ENCODE results near the gene PLA2G6.

PLA2G6 gene

DNA sequence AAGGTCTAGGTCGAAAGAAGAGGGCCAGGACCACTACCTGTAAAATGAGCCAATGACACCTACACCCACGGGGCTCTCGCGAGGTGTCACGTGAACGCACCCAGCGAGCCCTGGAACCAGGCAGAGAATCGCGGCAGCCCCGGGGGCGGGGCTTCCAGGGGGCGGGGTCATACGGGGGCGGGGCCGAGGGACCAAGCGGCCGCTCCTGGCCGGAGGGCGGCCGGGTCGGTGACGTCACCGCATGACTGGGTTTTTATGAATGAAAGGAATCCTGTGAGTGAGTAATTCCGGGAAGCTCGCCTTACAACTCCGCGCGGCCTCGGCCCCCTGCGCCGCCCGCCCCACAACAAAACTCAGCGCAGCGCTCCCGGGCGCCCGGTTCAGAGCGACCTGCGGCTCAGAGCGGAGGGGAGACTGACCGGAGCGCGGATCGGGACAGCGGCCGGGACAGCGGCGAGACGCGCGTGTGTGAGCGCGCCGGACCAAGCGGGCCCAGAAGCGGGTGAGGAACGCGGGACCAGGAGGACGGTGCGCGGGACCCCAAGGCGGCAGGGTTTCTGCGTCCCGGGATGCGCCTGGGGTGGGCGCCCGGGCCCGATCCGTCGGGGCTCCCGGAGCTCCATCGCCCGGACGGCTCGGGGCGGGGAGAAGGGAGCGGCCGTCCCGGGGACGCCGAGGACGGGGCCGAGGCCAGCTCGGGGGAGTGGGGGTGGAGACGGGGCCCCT lies 20.2 kb upstream of the PLA2G6 start, which contains the start of gene MAFF (continued):
- TF ChIP-seq, protein P1, sequence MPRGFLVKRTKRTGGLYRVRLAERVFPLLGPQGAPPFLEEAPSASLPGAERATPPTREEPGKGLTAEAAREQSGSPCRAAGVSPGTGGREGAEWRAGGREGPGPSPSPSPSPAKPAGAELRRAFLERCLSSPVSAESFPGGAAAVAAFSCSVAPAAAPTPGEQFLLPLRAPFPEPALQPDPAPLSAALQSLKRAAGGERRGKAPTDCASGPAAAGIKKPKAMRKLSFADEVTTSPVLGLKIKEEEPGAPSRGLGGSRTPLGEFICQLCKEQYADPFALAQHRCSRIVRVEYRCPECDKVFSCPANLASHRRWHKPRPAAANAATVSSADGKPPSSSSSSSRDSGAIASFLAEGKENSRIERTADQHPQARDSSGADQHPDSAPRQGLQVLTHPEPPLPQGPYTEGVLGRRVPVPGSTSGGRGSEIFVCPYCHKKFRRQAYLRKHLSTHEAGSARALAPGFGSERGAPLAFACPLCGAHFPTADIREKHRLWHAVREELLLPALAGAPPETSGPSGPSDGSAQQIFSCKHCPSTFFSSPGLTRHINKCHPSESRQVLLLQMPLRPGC (tag by site-specific recombination; IDR thresholded peaks at IDR 0.05), result peak; percentile 81
- TF ChIP-seq ZBTB20 (tag by site-specific recombination; IDR thresholded peaks at IDR 0.05), result peak; percentile 94
- no peak for TF ChIP-seq ZNF416 (tag by site-specific recombination; IDR thresholded peaks at IDR 0.05)
- no peak for TF ChIP-seq ZNF654 (tag by site-specific recombination; IDR thresholded peaks at IDR 0.05; ENCODE audit: low read depth)
- no peak for TF ChIP-seq ZNF24 (tag by site-specific recombination; IDR thresholded peaks at IDR 0.05)
- TF ChIP-seq ZNF48 (tag by site-specific recombination; IDR thresholded peaks at IDR 0.05), result no peak
- TF ChIP-seq, protein P2, sequence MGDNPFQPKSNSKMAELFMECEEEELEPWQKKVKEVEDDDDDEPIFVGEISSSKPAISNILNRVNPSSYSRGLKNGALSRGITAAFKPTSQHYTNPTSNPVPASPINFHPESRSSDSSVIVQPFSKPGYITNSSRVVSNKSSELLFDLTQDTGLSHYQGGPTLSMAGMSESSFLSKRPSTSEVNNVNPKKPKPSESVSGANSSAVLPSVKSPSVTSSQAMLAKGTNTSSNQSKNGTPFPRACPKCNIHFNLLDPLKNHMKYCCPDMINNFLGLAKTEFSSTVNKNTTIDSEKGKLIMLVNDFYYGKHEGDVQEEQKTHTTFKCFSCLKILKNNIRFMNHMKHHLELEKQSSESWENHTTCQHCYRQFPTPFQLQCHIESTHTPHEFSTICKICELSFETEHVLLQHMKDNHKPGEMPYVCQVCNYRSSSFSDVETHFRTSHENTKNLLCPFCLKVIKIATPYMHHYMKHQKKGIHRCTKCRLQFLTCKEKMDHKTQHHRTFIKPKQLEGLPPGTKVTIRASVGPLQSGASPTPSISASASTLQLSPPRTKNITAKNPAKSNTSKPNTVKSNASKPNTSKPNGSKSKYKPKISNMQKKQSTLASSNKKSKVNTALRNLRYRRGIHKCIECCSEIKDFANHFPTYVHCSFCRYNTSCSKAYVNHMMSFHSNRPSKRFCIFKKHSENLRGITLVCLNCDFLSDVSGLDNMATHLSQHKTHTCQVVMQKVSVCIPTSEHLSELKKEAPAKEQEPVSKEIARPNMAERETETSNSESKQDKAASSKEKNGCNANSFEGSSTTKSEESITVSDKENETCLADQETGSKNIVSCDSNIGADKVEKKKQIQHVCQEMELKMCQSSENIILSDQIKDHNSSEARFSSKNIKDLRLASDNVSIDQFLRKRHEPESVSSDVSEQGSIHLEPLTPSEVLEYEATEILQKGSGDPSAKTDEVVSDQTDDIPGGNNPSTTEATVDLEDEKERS (tag by site-specific recombination; IDR thresholded peaks at IDR 0.05), result no peak
- TF ChIP-seq ZNF830 (tag by site-specific recombination; IDR thresholded peaks at IDR 0.05; ENCODE audit: low read depth), result no peak
- no peak for TF ChIP-seq KLF16 (tag by site-specific recombination; IDR thresholded peaks at IDR 0.05)
- no peak for TF ChIP-seq YY1 (tag by site-specific recombination; IDR thresholded peaks at IDR 0.05)
- no peak for TF ChIP-seq ZNF558 (tag by site-specific recombination; IDR thresholded peaks at IDR 0.05)
- TF ChIP-seq ZNF837 (tag by site-specific recombination; IDR thresholded peaks at IDR 0.05), result no peak
- TF ChIP-seq, protein P3, sequence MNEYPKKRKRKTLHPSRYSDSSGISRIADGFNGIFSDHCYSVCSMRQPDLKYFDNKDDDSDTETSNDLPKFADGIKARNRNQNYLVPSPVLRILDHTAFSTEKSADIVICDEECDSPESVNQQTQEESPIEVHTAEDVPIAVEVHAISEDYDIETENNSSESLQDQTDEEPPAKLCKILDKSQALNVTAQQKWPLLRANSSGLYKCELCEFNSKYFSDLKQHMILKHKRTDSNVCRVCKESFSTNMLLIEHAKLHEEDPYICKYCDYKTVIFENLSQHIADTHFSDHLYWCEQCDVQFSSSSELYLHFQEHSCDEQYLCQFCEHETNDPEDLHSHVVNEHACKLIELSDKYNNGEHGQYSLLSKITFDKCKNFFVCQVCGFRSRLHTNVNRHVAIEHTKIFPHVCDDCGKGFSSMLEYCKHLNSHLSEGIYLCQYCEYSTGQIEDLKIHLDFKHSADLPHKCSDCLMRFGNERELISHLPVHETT (tag by site-specific recombination; IDR thresholded peaks at IDR 0.05), result no peak
- TF ChIP-seq, protein P4, sequence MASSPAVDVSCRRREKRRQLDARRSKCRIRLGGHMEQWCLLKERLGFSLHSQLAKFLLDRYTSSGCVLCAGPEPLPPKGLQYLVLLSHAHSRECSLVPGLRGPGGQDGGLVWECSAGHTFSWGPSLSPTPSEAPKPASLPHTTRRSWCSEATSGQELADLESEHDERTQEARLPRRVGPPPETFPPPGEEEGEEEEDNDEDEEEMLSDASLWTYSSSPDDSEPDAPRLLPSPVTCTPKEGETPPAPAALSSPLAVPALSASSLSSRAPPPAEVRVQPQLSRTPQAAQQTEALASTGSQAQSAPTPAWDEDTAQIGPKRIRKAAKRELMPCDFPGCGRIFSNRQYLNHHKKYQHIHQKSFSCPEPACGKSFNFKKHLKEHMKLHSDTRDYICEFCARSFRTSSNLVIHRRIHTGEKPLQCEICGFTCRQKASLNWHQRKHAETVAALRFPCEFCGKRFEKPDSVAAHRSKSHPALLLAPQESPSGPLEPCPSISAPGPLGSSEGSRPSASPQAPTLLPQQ (tag by site-specific recombination; IDR thresholded peaks at IDR 0.05), result no peak
- TF ChIP-seq ZNF777 (tag by site-specific recombination; IDR thresholded peaks at IDR 0.05; ENCODE audit: borderline replicate concordance), result no peak
- TF ChIP-seq ZNF548 (tag by site-specific recombination; IDR thresholded peaks at IDR 0.05), result no peak
- no peak for TF ChIP-seq ZBTB48 (tag by site-specific recombination; IDR thresholded peaks at IDR 0.05)
- TF ChIP-seq SETDB1 (IDR thresholded peaks at IDR 0.05; ENCODE audit: insufficient read length, low read length), result no peak
- TF ChIP-seq HOXD13 (CRISPR knock-in tag; IDR thresholded peaks at IDR 0.05; ENCODE audit: borderline replicate concordance), result no peak
- 0 out of 2 replicates have a peak, but pooled peaks have one; percentile 17 for TF ChIP-seq ZNF76 (tag by site-specific recombination; IDR thresholded peaks at IDR 0.05; ENCODE audit: borderline replicate concordance, low read depth)
- peak; percentile 68 for TF ChIP-seq SP2 (tag by site-specific recombination; IDR thresholded peaks at IDR 0.05)
- no peak for TF ChIP-seq GLI4 (tag by site-specific recombination; IDR thresholded peaks at IDR 0.05)
- TF ChIP-seq, protein P5, sequence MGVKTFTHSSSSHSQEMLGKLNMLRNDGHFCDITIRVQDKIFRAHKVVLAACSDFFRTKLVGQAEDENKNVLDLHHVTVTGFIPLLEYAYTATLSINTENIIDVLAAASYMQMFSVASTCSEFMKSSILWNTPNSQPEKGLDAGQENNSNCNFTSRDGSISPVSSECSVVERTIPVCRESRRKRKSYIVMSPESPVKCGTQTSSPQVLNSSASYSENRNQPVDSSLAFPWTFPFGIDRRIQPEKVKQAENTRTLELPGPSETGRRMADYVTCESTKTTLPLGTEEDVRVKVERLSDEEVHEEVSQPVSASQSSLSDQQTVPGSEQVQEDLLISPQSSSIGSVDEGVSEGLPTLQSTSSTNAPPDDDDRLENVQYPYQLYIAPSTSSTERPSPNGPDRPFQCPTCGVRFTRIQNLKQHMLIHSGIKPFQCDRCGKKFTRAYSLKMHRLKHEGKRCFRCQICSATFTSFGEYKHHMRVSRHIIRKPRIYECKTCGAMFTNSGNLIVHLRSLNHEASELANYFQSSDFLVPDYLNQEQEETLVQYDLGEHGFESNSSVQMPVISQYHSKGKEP (tag by site-specific recombination; IDR thresholded peaks at IDR 0.05), result no peak
- no peak for TF ChIP-seq ZSCAN16 (tag by site-specific recombination; IDR thresholded peaks at IDR 0.05)
- TF ChIP-seq, protein P6, sequence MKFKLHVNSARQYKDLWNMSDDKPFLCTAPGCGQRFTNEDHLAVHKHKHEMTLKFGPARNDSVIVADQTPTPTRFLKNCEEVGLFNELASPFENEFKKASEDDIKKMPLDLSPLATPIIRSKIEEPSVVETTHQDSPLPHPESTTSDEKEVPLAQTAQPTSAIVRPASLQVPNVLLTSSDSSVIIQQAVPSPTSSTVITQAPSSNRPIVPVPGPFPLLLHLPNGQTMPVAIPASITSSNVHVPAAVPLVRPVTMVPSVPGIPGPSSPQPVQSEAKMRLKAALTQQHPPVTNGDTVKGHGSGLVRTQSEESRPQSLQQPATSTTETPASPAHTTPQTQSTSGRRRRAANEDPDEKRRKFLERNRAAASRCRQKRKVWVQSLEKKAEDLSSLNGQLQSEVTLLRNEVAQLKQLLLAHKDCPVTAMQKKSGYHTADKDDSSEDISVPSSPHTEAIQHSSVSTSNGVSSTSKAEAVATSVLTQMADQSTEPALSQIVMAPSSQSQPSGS (tag by site-specific recombination; IDR thresholded peaks at IDR 0.05; ENCODE audit: low read depth), result peak; percentile 98
- TF ChIP-seq, protein P7, sequence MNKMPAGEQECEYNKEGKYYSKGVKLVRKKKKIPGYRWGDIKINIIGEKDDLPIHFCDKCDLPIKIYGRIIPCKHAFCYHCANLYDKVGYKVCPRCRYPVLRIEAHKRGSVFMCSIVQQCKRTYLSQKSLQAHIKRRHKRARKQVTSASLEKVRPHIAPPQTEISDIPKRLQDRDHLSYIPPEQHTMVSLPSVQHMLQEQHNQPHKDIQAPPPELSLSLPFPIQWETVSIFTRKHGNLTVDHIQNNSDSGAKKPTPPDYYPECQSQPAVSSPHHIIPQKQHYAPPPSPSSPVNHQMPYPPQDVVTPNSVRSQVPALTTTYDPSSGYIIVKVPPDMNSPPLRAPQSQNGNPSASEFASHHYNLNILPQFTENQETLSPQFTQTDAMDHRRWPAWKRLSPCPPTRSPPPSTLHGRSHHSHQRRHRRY (tag by site-specific recombination; IDR thresholded peaks at IDR 0.05), result no peak
- TF ChIP-seq, protein P8, sequence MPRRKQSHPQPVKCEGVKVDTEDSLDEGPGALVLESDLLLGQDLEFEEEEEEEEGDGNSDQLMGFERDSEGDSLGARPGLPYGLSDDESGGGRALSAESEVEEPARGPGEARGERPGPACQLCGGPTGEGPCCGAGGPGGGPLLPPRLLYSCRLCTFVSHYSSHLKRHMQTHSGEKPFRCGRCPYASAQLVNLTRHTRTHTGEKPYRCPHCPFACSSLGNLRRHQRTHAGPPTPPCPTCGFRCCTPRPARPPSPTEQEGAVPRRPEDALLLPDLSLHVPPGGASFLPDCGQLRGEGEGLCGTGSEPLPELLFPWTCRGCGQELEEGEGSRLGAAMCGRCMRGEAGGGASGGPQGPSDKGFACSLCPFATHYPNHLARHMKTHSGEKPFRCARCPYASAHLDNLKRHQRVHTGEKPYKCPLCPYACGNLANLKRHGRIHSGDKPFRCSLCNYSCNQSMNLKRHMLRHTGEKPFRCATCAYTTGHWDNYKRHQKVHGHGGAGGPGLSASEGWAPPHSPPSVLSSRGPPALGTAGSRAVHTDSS (tag by site-specific recombination; IDR thresholded peaks at IDR 0.05), result no peak
